Umbilical cord (tissue), 2 donors: ENCODE results near the gene USH1G. TPM values are rescaled to one million over a fixed set of nuclear protein-coding genes. Genes with fewer than 3 reads are reported as not detected.
"Not testable (repeated sequence)": the region's sequence is repeated elsewhere in the genome, so short reads cannot be mapped to it uniquely, and the experiment has no call there.

ENCODE experiments used
- DNase-seq: peaks from one replicate; pipeline ENCODE4 v3.0.0-alpha.2; 2015; ENCODE audit warnings: low spot score
- total RNA-seq: library from RNA; depleted of rRNA; stranded (reverse); fragments of >200 nt; gene quantifications from one replicate; pipeline ENCODE4 v1.2.3, GENCODE V29; 2014; ENCODE audit warnings: low replicate concordance; ENCODE audit not compliant: insufficient read depth

USH1G gene
- total RNA-seq, 1 donor from 2014 or later: 2.9 TPM

DNA sequence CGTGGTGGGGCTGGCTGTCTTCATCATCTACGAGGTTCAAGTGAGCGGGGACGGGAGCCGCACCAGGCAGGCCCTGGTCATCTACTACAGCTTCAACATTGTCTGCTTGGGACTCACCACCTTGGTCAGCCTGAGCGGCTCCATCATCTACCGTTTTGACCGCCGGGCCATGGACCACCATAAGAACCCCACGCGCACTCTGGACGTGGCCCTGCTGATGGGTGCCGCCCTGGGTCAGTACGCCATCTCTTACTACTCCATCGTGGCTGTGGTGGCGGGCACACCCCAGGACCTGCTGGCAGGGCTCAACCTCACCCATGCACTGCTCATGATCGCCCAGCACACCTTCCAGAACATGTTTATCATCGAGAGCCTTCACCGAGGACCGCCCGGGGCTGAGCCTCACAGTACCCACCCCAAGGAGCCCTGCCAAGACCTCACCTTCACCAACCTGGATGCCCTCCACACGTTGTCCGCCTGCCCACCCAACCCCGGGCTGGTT lies 7.5 kb upstream of the USH1G start:
- DNase-seq: no peak

- no peak for DNase-seq
These were observed 5.7 kb upstream of the USH1G start for GRCh38 chr17:74928786-74929185.

DNA sequence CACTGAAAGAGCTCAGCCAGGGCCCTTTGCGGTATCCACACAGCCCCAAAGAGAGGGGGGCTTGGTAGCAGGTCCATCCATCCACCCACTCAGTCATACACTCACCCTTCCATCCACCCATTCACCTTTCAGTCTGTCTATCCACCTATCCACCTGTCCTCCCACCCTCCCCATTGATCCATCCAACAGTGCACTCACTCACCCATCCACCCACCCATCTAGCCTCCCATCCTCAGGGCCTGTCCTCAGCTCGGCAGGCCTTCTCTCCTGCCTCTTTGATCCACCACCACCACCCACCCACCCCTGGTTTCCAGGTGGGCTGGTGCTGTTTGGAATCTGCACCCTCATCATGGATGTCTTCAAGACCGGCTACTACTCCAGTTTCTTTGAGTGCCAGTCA lies 2.2 kb upstream of the USH1G start:
- no peak for DNase-seq

DNA sequence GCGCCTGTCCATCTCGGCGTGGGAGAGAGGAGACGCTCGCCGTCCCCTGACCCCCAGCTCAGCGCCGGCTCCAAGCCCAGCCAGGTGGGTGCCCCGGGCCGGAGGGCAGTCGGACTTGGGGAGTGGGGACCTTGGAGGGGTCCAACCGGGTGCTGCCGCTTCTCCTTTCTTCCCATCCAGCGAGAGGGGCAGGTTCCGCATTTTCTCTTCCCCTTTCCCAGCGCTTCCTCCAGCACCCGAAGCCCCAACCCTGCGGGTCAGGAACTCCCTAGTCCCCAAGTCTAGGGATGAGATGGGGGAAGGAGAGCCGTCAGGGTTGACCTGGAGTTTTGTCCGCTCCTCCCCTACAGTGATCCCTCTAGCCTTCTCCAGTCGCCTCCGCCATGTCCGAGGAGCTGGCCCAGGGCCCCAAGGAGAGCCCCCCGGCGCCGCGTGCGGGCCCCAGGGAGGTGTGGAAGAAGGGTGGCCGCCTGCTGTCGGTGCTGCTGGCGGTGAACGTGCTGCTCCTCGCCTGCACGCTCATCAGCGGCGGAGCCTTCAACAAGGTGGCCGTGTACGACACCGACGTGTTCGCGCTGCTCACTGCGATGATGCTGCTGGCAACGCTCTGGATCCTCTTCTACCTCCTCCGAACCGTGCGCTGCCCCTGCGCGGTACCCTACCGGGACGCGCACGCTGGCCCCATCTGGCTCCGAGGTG lies 1.3 kb upstream of the USH1G start, which contains the start of gene OTOP2:
Gene OTOP2 (plus strand): TSS at position 24 of the 699 bp plus-strand sequence. CDS start 360 bp downstream, at position 384.
- DNase-seq: no peak

DNA sequence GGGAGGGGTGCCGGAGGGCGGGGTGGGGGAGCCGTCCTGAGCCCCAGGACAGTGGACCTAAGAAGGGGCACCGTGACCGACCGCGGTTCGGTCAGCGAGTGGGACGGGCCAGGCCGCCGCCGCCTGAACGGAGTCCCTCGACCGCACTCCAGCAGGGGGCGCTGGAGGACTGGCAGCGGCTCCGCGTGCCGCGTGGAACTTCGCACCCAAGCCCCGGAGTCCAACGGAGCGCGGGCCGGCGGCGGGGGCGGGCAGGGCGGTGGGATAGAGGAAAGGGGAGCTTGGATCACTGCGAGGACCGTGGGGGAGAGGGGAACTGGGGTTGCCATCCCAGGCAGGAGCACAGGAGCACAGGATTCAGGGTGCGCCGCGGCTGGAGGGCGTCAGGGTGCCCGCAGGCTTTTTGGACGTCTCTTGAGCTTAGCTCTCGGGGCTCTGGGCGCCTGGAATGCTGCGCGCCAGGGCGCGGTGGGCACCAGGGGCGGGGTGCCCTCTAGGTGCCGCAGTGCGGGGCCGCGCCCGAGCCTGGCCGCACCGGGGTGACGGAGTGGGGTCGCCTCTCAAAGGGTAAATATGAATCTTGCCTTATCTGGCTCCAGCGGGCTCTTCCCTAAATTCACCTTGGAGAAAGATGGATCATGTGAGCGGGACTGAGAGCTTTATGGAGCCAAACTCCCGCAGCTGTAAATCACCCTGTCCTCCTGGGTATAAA lies 639 bp upstream of the USH1G start:
- DNase-seq: no peak

DNA sequence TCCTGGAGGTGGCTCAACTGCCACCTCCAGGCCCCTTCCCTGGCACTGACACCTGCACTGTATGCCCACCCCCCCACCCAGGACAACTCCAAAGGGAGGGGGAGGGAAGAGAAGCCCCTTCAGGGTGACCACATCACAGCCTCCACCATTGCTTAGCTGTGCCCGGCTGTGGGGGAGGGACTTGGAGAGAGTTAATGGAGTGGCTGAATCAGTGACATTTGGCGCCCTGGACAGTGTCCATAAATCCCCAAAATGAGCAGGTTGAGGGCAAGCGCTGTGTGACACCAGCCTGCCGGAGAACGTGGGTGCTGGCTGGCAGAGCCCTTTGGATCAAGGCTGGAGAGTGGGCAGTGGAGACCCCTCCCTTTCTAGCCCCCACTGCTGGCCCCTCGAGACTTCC lies 883 bp downstream of the USH1G start:
- DNase-seq: no peak

GRCh38 chr17:74921769-74922168 lies 1.3 kb downstream of the USH1G start:
- no peak for DNase-seq

DNA sequence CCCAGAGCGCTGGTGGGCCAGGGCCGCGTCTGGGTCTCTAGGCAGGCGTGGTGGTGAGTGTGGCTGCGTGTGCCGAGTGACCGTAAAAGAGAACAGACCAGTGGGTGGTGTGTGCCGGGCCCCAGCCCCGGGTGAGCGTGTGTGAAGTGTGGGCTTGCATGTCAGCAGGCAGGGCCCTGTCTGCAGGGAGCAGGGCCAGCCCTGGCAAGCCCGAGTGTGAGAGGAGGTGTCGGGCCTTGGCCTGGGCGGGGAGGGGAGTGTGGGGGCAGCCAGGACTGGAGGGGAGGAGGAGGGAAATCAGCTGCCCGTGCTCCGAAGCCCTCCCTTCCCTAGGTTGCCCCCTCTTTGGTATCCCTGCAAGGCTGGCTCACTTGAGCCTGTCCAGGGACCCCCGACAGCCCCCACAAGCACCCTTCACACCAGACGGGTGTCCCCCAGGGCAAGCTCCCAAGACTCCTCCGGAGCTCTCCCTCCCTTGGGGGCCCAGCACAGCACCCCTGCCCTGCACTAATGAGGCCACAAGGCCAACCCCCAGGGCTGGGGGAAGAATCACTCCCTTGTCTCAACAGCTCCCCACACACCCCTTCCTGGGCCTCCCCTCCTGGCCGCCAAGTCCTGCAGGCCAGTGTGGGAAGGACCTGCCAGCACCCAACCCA lies 1.9 kb downstream of the USH1G start:
- peak; percentile 37 for DNase-seq

DNA sequence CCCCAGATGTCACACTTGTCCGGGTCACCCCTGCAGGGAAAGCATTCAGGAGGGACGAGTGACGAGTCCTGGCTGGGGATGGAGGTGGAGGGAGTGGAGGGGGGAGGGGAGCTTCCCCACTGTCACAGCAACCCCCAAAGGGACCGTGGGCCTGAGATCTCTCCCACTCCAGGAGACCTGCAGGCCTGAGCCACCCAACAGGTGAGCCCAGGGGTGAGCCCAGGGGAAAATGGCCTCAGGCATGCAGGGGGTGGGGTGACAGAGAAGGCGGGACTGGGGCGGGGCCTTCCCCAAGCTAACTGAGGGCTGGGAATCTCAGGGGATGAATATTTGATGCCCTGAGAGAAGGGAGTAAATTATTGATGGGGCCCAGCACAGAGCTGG lies 2.4 kb downstream of the USH1G start:
- no peak for DNase-seq

- no peak for DNase-seq
These were observed 2.8 kb downstream of the USH1G start for GRCh38 chr17:74920306-74920620.

DNA sequence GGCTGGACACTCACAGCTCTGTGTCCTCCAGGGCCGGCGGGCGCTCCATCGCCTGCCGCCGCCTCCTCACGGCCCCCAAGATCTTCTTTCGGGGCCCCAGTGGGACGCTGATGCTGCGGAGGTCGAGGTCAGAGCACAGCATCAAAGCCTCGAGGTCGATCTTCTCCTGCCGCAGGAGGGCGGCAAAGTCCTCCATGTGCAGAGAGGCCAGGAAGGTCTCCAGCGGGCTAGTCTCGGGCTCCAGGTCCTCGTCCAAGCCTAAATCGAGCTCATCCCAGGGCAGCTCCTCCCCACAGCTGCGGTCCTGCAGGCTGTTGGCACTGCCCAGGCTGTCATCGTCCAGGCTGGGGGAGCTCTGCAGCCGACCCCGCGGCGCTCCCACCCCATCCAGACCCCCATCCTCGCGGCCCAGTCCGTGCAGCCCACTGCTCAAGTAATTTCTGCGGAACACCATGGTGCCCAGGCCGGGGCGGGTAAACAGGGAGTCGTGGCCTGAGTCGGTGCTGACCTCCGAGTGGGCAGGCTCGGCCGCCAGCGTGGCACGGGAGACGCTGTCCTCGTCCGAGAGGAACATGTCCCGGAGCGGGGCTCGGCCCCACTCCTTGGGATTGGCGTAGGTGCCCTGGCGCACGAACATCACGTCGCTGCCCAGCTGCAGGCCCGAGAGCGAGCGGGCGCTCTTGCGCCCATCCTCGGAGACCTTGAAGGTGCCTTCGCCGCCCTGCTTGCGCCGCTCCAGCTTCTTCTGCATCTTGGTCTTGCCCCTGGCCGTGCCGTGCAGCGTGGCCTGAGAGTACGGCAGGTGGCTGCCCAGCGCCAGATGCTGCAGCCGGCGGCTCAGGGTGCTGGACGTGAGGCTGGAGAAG lies 3.4 kb downstream of the USH1G start:
- no peak for DNase-seq

DNA sequence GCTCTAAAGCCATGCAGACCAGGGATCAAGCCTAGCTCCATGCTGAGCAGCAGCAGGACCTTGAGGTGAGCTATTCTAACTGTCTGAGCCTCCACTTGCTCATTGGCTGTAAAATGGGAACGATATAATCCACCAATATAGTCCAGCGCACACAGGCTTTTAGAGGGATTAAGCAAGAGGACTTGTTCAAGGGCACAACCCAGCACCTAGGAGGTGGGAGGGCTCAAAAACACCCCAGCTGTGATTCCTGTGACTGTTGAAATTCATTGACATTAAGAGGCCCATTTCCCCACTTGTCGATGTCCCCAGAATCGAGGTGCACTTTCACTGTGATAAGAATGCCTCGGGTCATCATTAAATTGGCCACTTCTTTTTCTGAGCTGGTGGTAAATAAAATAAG lies 4.1 kb downstream of the USH1G start:
- no peak for DNase-seq

DNA sequence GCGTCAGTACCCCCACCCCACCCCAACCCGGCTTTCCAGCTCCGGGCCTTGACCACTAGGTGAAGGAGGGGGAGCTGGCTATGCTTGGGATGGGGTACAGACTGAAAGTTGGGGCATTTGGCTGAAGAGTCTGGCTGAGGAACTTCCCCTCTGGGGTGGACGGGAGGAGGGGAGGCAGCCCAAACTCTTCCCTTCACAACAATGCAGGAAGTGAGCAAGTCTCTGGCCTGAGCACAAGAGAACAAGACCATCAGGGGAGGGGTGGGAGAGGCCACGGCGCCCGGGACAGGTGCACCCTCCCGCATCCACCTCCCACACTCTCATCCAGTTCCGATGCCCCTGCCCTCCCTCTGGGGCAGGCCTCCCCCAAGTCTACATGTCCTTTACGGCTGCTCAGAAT lies 5.6 kb downstream of the USH1G start:
- no peak for DNase-seq

DNA sequence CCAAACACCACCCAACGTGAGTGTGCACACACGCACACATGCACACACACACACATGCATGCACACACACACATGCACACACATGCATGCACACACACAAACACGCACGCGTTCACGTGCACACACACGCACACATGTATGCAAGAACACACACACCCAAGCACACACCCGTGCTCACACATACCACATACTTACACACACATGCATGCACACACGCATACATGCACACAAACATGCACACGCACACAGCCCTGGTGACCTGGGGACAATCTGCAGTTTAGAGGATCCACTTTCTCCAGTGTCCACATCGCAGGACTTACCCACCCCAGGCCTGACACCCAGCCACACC lies 6.2 kb downstream of the USH1G start:
- no peak for DNase-seq

- no peak for DNase-seq
These were observed 6.8 kb downstream of the USH1G start for GRCh38 chr17:74916136-74916850.

DNA sequence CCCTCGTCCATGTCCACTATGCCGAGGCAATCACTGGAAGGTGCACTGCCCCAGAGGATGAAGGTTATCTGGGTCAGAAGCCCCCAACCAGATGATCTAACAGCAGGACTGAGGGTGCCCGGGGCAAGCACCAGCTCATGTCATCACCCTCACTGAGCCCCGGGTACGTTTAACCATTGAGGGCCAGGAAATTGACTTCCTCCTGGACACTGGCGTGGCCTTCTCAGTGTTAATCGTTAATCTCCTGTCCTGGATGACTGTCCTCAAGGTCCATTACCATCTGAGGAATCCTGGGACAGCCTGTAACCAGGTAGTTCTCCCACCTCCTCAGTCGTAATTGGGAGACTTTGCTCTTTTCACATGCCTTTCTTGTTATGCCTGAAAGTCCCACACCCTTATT lies 11.6 kb downstream of the USH1G start:
- DNase-seq: not testable (repeated sequence)

DNA sequence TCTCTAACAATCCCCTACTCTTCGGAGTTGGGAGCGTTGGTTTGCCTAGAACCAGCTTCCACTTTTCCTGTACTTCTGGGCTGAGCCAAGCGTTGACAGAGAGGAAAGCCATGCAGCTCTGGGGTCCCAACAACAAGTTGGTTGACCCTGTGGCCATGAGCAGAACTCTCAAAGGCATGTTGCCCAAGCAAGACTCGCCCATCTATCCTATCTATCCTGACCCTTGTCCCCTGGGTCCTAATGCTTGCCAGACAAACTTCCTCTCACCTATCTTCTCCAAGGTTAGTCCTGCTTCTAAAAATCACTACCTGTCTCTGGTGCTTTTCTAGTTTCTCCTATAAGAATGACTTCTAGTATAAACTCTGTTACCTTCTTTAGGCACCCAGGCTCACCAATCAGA lies 14.0 kb downstream of the USH1G start:
- DNase-seq: not testable (repeated sequence)

DNA sequence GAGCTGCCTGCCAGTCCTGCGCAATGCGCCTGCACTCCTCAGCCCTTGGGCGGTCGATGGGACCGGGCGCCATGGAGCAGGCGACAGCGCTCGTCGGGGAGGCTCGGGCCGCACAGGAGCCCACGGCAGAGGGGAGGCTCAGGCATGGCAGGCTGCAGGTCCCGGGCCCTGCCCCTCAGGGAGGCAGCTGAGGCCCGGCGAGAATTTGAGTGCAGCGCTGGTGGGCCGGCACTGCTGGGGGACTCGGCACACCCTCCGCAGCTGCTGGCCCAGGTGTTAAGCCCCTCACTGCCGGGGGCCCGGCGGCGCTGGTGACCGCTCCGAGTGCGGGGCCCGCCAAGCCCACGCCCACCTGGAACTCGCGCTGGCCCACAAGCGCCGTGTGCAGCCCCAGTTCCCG lies 16.0 kb downstream of the USH1G start:
- DNase-seq: no peak

DNA sequence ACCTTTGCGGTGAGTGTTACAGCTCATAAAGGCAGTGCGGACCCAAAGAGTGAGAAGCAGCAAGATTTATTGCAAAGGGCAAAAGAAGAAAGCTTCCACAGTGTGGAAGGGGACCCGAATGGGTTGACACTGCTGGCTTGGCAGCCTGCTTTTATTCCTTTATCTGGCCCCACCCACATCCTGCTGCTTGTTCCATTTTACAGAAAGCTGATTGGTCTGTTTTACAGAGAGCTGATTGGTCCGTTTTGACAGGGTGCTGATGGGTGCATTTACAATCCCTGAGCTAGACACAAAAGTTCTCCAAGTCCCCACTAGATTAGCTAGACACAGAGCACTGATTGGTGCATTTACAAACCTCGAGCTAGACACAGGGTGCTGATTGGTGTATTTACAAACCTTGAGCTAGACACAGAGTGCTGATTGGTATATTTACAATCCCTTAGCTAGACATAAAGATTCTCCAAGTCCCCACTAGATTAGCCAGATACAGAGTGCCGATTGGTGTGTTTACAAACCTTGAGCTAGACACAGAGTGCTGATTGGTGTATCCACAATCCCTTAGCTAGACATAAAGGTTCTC lies 16.8 kb downstream of the USH1G start:
- DNase-seq: not testable (repeated sequence)

GRCh38 chr17:74904687-74905409 lies 18.2 kb downstream of the USH1G start:
- DNase-seq: no peak
